LHCN-M2 (cell line): ENCODE data around the gene SERPINI1. TPM values are rescaled to one million over a fixed set of nuclear protein-coding genes. Genes with fewer than 3 reads are reported as not detected.
"Not testable (repeated sequence)": the region's sequence is repeated elsewhere in the genome, so short reads cannot be mapped to it uniquely, and the experiment has no call there.

ENCODE experiments used
- DNase-seq: peaks from one replicate; pipeline ENCODE4 v3.0.0-alpha.2; 2012; ENCODE audit warnings: low read depth
- total RNA-seq: library from RNA; depleted of rRNA; stranded (reverse); fragments of >200 nt; gene quantifications from 2 replicates; pipeline ENCODE4 v1.2.3, GENCODE V29; 2014

Gene SERPINI1
- total RNA-seq, 1 experiment from 2014 or later: 1.9 TPM

- DNase-seq: no peak
Observed at GRCh38 chr3:167787440-167787839, 51.9 kb downstream of the SERPINI1 start.

- no peak for DNase-seq
Observed at GRCh38 chr3:167798443-167798842, 62.9 kb downstream of the SERPINI1 start.

- no peak for DNase-seq
Observed at GRCh38 chr3:167808910-167809309, 73.4 kb downstream of the SERPINI1 start.

GRCh38 chr3:167810236-167810635 is 74.7 kb downstream of the SERPINI1 start:
- DNase-seq: no peak

GRCh38 chr3:167811031-167811430 is 75.5 kb downstream of the SERPINI1 start:
- no peak for DNase-seq

GRCh38 chr3:167813169-167814123 is 77.9 kb downstream of the SERPINI1 start:
- peak; percentile 4 for DNase-seq

- no peak for DNase-seq
Observed at GRCh38 chr3:167814441-167814951, 79.0 kb downstream of the SERPINI1 start.

GRCh38 chr3:167816953-167817352 is 81.4 kb downstream of the SERPINI1 start:
- DNase-seq: no peak

GRCh38 chr3:167820102-167820865 is 84.8 kb downstream of the SERPINI1 start:
- DNase-seq: no peak

GRCh38 chr3:167821248-167821805 is 85.8 kb downstream of the SERPINI1 start:
- DNase-seq: no peak

GRCh38 chr3:167823738-167824137 is 88.2 kb downstream of the SERPINI1 start:
- no peak for DNase-seq

GRCh38 chr3:167827588-167827987 is 92.1 kb downstream of the SERPINI1 start:
- not testable (repeated sequence) for DNase-seq

GRCh38 chr3:167829071-167829470 is 93.5 kb downstream of the SERPINI1 start:
- no peak for DNase-seq

- DNase-seq: no peak
Observed at GRCh38 chr3:167830007-167830406, 94.5 kb downstream of the SERPINI1 start.

- DNase-seq: no peak
Observed at GRCh38 chr3:167835359-167835758, 99.8 kb downstream of the SERPINI1 start.

- DNase-seq: no peak
Observed at GRCh38 chr3:167835953-167836352, 100.4 kb downstream of the SERPINI1 start.

- DNase-seq: peak; percentile 9
Observed at GRCh38 chr3:167837466-167837865, 101.9 kb downstream of the SERPINI1 start.

- DNase-seq: no peak
Observed at GRCh38 chr3:167839460-167840134, 104.1 kb downstream of the SERPINI1 start.

- DNase-seq: no peak
Observed at GRCh38 chr3:167840247-167840646, 104.7 kb downstream of the SERPINI1 start.

GRCh38 chr3:167843481-167843880 is 108.0 kb downstream of the SERPINI1 start:
- no peak for DNase-seq

- DNase-seq: no peak
Observed at GRCh38 chr3:167843886-167844285, 108.4 kb downstream of the SERPINI1 start.
